Activated CD8-positive, alpha-beta T cell treated with anti-CD3 and anti-CD28 coated beads for 36 hours (primary cell): ENCODE measurements around the gene SOWAHB. TPM values are rescaled to one million over a fixed set of nuclear protein-coding genes. Genes with fewer than 3 reads are reported as not detected.

Source experiments
- ATAC-seq: fragments of 200-7000 bp; cut with Tn5 transposase; one replicate; pipeline ENCODE4 v1.10.0; 2021; ENCODE audit warnings: mild to moderate bottlenecking, moderate library complexity
- CTCF ChIA-PET: fragments of 350-600 bp; sonication (Branson Sonifier 250); formaldehyde crosslinking; loops from one replicate; lab custom pipeline; 2021; ENCODE audit warnings: antibody characterized with exemption; lab: Charles Lee
- POLR2A ChIA-PET: fragments of 350-600 bp; sonication (Branson Sonifier 250); formaldehyde crosslinking; loops from one replicate; lab custom pipeline; 2021; ENCODE audit warnings: antibody characterized with exemption; lab: Charles Lee
- DNase-seq: peaks from one replicate; pipeline ENCODE4 v3.0.0-alpha.2; 2020
- H3K27ac Mint-ChIP-seq: one replicate; pipeline ENCODE4 v1.8.0; 2021; ENCODE audit warnings: mild to moderate bottlenecking, mixed read lengths
- H3K27me3 Mint-ChIP-seq: one replicate; pipeline ENCODE4 v1.8.0; 2021; ENCODE audit warnings: mixed read lengths
- H3K36me3 Mint-ChIP-seq: one replicate; pipeline ENCODE4 v1.8.0; 2021; ENCODE audit warnings: low read depth, mixed read lengths
- H3K4me1 Mint-ChIP-seq: one replicate; pipeline ENCODE4 v1.8.0; 2021; ENCODE audit warnings: low read depth, mixed read lengths
- H3K4me3 Mint-ChIP-seq: one replicate; pipeline ENCODE4 v1.8.0; 2021; ENCODE audit warnings: mild to moderate bottlenecking, moderate library complexity, mixed read lengths
- H3K9me3 Mint-ChIP-seq: one replicate; pipeline ENCODE4 v1.8.0; 2021; ENCODE audit warnings: mixed read lengths
- CTCF ChIP-seq: fragments of 200-600 bp; IDR thresholded peaks from one replicate; pipeline ENCODE4 v1.8.0; 2022; ENCODE audit warnings: antibody characterized with exemption, mild to moderate bottlenecking
- intact Hi-C: fragments of 100-400 bp; cut with micrococcal nuclease; formaldehyde crosslinking; loops from one replicate; pipeline ENCODE4 v1.10.0; 2022
- total RNA-seq, 2 experiments: library from RNA; stranded (reverse); gene quantifications; one replicate each; pipeline ENCODE4 v1.2.3, GENCODE V29; 2021

The SOWAHB gene
- total RNA-seq, 2 experiments from 2014 or later: not detected

- H3K27me3 Mint-ChIP-seq: peaks cover 3% of the 10 kb centered on the region
- no peak for TF ChIP-seq CTCF
- no peaks in the 10 kb centered on the region for H3K4me1 Mint-ChIP-seq
- POLR2A ChIA-PET: interaction anchor here (0.6 kb wide), 1 partner anchor 128 kb away, joined by 4 read pairs; no protein-coding TSS in a partner anchor
- no peaks in the 10 kb centered on the region for H3K36me3 Mint-ChIP-seq
- ATAC-seq (no peak), DNase-seq (no peak)
- no peak overlapping the region for H3K27ac Mint-ChIP-seq
- CTCF ChIA-PET: interaction anchor here (0.9 kb wide), 1 partner anchor 347 kb away, joined by 3 read pairs; no protein-coding TSS in a partner anchor
- H3K4me3 Mint-ChIP-seq: no peak overlapping the region
- intact Hi-C loops: no loop called here
- H3K9me3 Mint-ChIP-seq: no peaks in the 10 kb centered on the region
Observed at GRCh38 chr4:76856243-76857073, 41.5 kb downstream of the SOWAHB start.

DNA sequence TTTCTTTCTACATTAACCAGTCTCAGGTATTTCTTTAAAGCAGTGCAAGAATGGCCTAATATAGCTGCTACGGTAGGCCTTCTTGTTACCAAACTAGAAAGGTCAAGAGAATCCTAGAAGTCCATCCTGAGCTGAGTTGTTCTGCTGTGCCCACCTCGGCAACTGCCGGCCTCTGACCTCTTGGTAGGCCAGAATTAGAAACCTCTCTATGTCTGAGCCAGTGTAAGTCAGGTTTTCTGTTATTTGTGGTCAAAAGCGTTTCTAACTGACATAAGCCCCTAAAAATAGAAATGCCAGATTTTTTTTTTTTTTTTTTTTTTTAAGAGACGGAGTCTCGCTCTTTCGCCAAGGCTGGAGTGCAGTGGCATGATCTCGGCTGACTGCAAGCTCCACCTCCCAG is 43.1 kb downstream of the SOWAHB start:
- ChIA-PET CTCF (no interaction called here), POLR2A (no interaction called here)
- H3K27ac Mint-ChIP-seq: no peak overlapping the region
- no peaks in the 10 kb centered on the region for H3K4me1 Mint-ChIP-seq
- H3K27me3 Mint-ChIP-seq: peaks cover 3% of the 10 kb centered on the region
- intact Hi-C loops: no loop called here
- no peaks in the 10 kb centered on the region for H3K36me3 Mint-ChIP-seq
- H3K4me3 Mint-ChIP-seq: no peak overlapping the region
- TF ChIP-seq CTCF: no peak
- H3K9me3 Mint-ChIP-seq: no peaks in the 10 kb centered on the region
- no peak for DNase-seq
- no peak for ATAC-seq

GRCh38 chr4:76851375-76851774 is 46.6 kb downstream of the SOWAHB start:
- Mint-ChIP-seq H3K36me3 (no peaks in the 10 kb centered on the region), H3K4me3 (no peak overlapping the region), H3K4me1 (no peaks in the 10 kb centered on the region), H3K27me3 (peaks cover 2% of the 10 kb centered on the region), H3K27ac (no peak overlapping the region), H3K9me3 (no peaks in the 10 kb centered on the region)
- TF ChIP-seq CTCF: no peak
- no peak for ATAC-seq
- intact Hi-C loops: no loop called here
- ChIA-PET CTCF (no interaction called here), POLR2A (interaction anchor here (0.9 kb wide), 1 partner anchor 13 kb away, joined by 3 read pairs; no protein-coding TSS in a partner anchor)
- DNase-seq: no peak

DNA sequence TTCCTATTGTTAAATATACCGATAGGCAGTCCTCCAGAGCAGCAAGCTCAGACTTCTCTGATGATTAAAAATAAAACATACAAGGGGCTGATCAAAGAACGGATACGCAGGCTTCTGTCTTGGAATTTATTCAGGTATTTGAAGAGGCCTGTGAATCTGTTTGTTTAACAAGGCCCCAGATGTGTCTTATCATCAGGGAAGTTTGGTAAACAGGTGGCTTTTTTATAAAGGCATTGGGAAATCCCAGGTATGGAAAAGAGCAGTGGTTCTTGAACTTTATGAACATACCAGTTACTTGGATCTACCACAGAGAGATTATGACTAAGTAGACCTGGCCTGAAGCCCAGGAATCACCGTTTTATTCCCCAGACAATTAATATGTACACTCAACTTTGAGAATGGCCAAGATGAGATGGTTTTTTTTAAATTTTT is 47.9 kb downstream of the SOWAHB start:
- intact Hi-C loops: no loop called here
- Mint-ChIP-seq H3K4me1 (no peaks in the 10 kb centered on the region), H3K9me3 (no peaks in the 10 kb centered on the region), H3K27me3 (peaks cover 2% of the 10 kb centered on the region), H3K4me3 (no peak overlapping the region), H3K27ac (no peak overlapping the region), H3K36me3 (no peaks in the 10 kb centered on the region)
- no peak for TF ChIP-seq CTCF
- ChIA-PET POLR2A (no interaction called here), CTCF (no interaction called here)
- ATAC-seq (no peak), DNase-seq (no peak)

Other genes with a start within 250 kb of the SOWAHB start
- gene SEPTIN11, start 51.6 kb upstream of the SOWAHB start, total RNA-seq: 10 to 100 TPM; 38.6 to 43.3 TPM
- gene CCNI, start 177.8 kb upstream of the SOWAHB start, total RNA-seq: 100 to 1,000 TPM; 257 to 272 TPM